ENCODE results near the gene KRABD2.
A peak's percentile ranks its signal among the peaks of the same experiment; 100 is the strongest.

KRABD2 gene

DNA sequence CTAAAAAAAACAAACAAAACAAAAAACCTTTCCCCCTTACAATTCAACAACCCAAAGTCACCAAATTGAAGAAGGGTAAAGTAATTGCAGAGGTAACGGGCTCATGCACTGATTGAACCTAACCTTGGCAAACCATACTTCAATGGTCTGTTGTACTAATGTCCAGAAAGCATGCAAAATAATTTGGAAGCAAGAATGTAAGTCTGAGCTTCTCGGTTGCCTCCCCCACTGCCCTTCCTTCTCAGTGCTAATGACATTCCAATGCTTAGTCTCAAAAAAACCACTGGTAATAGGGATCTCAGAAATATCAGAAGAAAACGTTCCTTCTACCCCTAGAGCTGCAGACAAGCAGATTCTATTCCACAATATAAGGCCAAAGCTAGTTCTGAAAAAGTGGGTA lies 15.8 kb downstream of the KRABD2 start:
- Histone ChIP-seq H3K9me3 (ENCODE audit: control insufficient read depth in 4 of 4, low read length in 3 of 4) (no peaks in the 10 kb centered on the region), H3K4me1 (ENCODE audit: control insufficient read depth in 4 of 4, insufficient read depth in 4 of 4, low read length in 3 of 4) (no peaks in the 10 kb centered on the region), H3K9ac (ENCODE audit: low read depth in 1 of 2, low read length in 2 of 2) (no peak overlapping the region), H3K27ac (ENCODE audit: low read depth in 1 of 2, low read length in 2 of 2) (no peak overlapping the region), H3K36me3 (ENCODE audit: control insufficient read depth in 4 of 4, insufficient read depth in 3 of 4, low read depth in 1 of 4, low read length in 3 of 4) (no peaks in the 10 kb centered on the region), H3K4me3 (ENCODE audit: low read depth in 1 of 3, low read length in 3 of 3) (no peak overlapping the region), H3K27me3 (ENCODE audit: control insufficient read depth in 4 of 4, insufficient read depth in 4 of 4, low read length in 3 of 4) (no peaks in the 10 kb centered on the region)
- 70% methylated on average over 3 of the region's 3 CpGs for WGBS
- TF ChIP-seq RXRA (IDR thresholded peaks at IDR 0.05), result no peak
- TF ChIP-seq FOXA2 (IDR thresholded peaks at IDR 0.05), result no peak
- TF ChIP-seq, protein P1, sequence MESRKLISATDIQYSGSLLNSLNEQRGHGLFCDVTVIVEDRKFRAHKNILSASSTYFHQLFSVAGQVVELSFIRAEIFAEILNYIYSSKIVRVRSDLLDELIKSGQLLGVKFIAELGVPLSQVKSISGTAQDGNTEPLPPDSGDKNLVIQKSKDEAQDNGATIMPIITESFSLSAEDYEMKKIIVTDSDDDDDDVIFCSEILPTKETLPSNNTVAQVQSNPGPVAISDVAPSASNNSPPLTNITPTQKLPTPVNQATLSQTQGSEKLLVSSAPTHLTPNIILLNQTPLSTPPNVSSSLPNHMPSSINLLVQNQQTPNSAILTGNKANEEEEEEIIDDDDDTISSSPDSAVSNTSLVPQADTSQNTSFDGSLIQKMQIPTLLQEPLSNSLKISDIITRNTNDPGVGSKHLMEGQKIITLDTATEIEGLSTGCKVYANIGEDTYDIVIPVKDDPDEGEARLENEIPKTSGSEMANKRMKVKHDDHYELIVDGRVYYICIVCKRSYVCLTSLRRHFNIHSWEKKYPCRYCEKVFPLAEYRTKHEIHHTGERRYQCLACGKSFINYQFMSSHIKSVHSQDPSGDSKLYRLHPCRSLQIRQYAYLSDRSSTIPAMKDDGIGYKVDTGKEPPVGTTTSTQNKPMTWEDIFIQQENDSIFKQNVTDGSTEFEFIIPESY (IDR thresholded peaks at IDR 0.05), result no peak
- no peak for TF ChIP-seq HNF4G (IDR thresholded peaks at IDR 0.05)
- TF ChIP-seq, protein P2, sequence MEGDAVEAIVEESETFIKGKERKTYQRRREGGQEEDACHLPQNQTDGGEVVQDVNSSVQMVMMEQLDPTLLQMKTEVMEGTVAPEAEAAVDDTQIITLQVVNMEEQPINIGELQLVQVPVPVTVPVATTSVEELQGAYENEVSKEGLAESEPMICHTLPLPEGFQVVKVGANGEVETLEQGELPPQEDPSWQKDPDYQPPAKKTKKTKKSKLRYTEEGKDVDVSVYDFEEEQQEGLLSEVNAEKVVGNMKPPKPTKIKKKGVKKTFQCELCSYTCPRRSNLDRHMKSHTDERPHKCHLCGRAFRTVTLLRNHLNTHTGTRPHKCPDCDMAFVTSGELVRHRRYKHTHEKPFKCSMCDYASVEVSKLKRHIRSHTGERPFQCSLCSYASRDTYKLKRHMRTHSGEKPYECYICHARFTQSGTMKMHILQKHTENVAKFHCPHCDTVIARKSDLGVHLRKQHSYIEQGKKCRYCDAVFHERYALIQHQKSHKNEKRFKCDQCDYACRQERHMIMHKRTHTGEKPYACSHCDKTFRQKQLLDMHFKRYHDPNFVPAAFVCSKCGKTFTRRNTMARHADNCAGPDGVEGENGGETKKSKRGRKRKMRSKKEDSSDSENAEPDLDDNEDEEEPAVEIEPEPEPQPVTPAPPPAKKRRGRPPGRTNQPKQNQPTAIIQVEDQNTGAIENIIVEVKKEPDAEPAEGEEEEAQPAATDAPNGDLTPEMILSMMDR (IDR thresholded peaks at IDR 0.05; ENCODE audit: low read depth, low read length, missing input control), result no peak
- no peak for TF ChIP-seq EGR1 (IDR thresholded peaks at IDR 0.05; ENCODE audit: low read depth in 2 of 2)
- no peak for TF ChIP-seq RAD21 (IDR thresholded peaks at IDR 0.05)
- TF ChIP-seq JUND (IDR thresholded peaks at IDR 0.05), result no peak
- no peak for TF ChIP-seq GABPA (IDR thresholded peaks at IDR 0.05 in 1 of 2, conservative IDR thresholded peaks at IDR 0.05 in 1 of 2)
- no peak for TF ChIP-seq YY1 (IDR thresholded peaks at IDR 0.05)
- no peak for DNase-seq (ENCODE audit: low spot score)

DNA sequence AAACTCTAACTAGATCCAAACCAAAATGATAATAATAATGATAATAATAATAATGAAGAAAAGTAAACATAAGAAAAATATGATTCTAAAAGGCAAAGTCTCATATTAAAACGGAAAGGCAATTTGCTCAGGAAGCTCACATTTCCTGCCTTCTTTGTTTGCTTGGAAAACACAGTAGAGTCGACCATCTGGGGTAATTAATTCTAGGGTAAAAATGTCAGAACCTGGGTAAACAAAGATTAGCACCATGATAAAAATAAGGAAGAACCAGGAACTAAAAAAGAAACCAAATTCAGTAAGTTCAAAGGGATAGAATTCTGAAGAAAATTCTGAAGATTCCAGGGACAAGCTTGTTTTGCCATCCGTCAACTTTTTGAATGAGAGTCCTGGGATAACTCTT lies 16.2 kb downstream of the KRABD2 start:
- Histone ChIP-seq H3K9ac (ENCODE audit: low read depth in 1 of 2, low read length in 2 of 2) (no peak overlapping the region), H3K4me3 (ENCODE audit: low read depth in 1 of 3, low read length in 3 of 3) (no peak overlapping the region), H3K9me3 (ENCODE audit: control insufficient read depth in 4 of 4, low read length in 3 of 4) (no peaks in the 10 kb centered on the region), H3K27me3 (ENCODE audit: control insufficient read depth in 4 of 4, insufficient read depth in 4 of 4, low read length in 3 of 4) (no peaks in the 10 kb centered on the region), H3K4me1 (ENCODE audit: control insufficient read depth in 4 of 4, insufficient read depth in 4 of 4, low read length in 3 of 4) (no peaks in the 10 kb centered on the region), H3K27ac (ENCODE audit: low read depth in 1 of 2, low read length in 2 of 2) (no peak overlapping the region), H3K36me3 (ENCODE audit: control insufficient read depth in 4 of 4, insufficient read depth in 3 of 4, low read depth in 1 of 4, low read length in 3 of 4) (no peaks in the 10 kb centered on the region)
- WGBS, result 48% methylated on average over 3 of the region's 3 CpGs
- DNase-seq (ENCODE audit: low spot score), result no peak
- TF ChIP-seq YY1 (IDR thresholded peaks at IDR 0.05), result no peak
- TF ChIP-seq FOXA1 (IDR thresholded peaks at IDR 0.05), result no peak
- no peak for TF ChIP-seq RXRA (IDR thresholded peaks at IDR 0.05)
- no peak for TF ChIP-seq GABPA (IDR thresholded peaks at IDR 0.05 in 1 of 2, conservative IDR thresholded peaks at IDR 0.05 in 1 of 2)
- no peak for TF ChIP-seq RAD21 (IDR thresholded peaks at IDR 0.05)

DNA sequence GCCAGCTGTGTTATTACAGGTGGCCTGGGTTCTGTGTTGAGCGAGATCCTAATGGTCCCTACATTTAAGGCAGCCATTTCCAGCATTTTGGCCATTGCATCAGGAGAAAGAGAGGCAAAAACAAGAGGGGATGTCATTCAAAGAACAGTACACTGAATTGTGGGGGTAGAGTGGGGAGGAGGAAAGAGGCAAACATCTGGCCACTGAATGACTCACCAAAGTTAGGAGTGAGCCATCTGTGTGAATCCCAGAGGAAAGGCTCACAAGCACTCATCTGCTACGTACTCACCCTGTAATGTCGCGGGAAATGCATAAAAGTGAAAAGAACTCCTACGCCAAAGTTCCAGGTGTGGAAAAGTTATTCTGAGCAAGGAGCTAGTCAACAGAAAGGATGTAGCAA lies 16.7 kb downstream of the KRABD2 start:
- TF ChIP-seq NR2F2 (IDR thresholded peaks at IDR 0.05) (no peak), JUND (IDR thresholded peaks at IDR 0.05) (no peak)
- TF ChIP-seq, protein P3, sequence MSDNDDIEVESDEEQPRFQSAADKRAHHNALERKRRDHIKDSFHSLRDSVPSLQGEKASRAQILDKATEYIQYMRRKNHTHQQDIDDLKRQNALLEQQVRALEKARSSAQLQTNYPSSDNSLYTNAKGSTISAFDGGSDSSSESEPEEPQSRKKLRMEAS (IDR thresholded peaks at IDR 0.05), result no peak
- TF ChIP-seq, protein P4, sequence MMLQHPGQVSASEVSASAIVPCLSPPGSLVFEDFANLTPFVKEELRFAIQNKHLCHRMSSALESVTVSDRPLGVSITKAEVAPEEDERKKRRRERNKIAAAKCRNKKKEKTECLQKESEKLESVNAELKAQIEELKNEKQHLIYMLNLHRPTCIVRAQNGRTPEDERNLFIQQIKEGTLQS (IDR thresholded peaks at IDR 0.05), result no peak
- Histone ChIP-seq H3K4me1 (ENCODE audit: control insufficient read depth in 4 of 4, insufficient read depth in 4 of 4, low read length in 3 of 4) (no peaks in the 10 kb centered on the region), H3K36me3 (ENCODE audit: control insufficient read depth in 4 of 4, insufficient read depth in 3 of 4, low read depth in 1 of 4, low read length in 3 of 4) (no peaks in the 10 kb centered on the region), H3K9me3 (ENCODE audit: control insufficient read depth in 4 of 4, low read length in 3 of 4) (no peaks in the 10 kb centered on the region), H3K27ac (ENCODE audit: low read depth in 1 of 2, low read length in 2 of 2) (peak overlapping the region in 1 of 2 donors; percentile 10), H3K4me3 (ENCODE audit: low read depth in 1 of 3, low read length in 3 of 3) (no peak overlapping the region), H3K9ac (ENCODE audit: low read depth in 1 of 2, low read length in 2 of 2) (no peak overlapping the region), H3K27me3 (ENCODE audit: control insufficient read depth in 4 of 4, insufficient read depth in 4 of 4, low read length in 3 of 4) (no peaks in the 10 kb centered on the region)
- 83% methylated on average over 5 of the region's 5 CpGs for WGBS
- no peak for DNase-seq (ENCODE audit: low spot score)

Measured in liver (tissue), 8 donors.